GM21717 (cell line): ENCODE results near the gene YWHAE.
"Not testable (repeated sequence)": the region's sequence is repeated elsewhere in the genome, so short reads cannot be mapped to it uniquely, and the experiment has no call there.

Experiments used
- ATAC-seq: cut with Tn5 transposase; IDR thresholded peaks from one replicate; pipeline ENCODE4 v1.9.1; 2021; ENCODE audit warnings: mild to moderate bottlenecking, moderate library complexity; ENCODE audit not compliant: unreplicated experiment

The YWHAE gene

DNA sequence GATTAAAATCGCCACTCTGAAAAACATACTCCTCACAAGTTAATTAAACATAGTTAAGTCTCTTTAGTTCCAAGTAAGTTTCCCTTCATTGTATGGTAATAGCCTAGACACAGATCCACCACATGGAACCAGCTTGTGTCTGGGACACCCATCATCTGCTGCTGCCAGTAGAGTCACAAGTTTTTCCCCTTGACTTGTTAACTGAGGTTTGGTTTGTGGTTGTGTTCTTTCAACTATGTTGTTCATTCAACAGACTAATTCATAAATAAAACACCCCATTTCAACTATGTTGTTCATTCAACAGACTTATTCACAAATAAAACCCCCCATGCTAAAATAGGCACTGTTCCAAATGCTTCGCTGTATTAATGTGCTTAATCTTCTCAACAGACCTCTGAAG is 24.4 kb downstream of the YWHAE start:
- no peak for ATAC-seq

DNA sequence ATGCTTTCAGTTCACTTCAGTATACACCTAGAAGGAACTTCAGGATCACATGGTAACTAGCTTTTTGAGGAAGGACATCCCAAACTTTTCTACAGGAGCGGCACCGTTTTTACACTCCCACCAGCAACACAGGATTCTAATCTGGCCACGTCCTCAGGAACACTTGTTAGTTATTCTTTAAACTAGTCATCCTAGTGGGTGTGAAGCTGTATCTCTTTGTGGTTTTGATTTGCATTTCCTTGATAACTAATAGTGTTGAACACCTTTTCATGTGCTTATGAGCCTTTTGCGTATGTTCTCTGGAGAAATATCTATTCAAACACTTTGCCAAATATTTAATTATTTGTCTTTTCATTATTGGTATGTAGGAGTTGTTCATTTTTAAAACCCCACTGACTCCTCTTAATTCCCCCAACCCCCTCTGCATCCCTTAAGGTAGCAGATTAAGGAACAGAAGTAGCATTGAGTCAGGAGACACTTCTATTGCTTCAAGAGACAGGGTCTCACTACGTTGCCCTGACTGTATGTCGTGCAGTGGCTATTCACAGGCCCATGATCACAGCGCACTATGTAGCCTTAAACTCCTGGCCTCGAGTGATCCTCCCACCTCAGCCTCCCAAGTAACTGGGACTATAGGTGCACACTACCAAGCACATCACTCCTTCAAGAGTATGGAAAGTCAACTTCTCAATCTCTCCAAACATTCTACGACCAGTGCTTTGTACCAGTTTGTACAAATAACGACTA is 25.4 kb downstream of the YWHAE start:
- ATAC-seq = no peak

DNA sequence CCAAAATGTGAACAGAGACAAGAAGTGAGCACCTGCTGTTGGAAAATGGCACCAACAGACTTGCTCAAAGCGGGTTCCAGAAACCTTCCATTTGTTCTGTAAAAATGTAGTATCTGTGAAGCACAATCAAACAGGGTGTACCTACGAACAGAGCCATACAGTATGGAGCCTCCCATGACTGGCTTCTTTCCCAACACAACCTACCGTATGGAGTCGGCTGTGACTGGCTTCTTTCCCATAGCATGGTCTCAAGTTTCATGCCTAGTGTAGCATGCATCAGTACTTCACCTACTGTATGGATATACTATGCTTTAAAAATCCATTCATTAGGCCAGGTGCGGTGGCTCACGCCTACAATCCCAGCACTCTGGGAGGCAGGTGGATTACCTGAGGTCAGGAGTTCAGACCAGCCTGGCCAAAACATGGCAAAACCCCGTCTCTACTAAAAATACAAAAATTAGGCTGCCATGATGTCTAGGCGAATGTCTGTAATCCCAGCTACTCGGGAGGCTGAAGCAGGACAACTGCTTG is 26.2 kb downstream of the YWHAE start:
- ATAC-seq = no peak

DNA sequence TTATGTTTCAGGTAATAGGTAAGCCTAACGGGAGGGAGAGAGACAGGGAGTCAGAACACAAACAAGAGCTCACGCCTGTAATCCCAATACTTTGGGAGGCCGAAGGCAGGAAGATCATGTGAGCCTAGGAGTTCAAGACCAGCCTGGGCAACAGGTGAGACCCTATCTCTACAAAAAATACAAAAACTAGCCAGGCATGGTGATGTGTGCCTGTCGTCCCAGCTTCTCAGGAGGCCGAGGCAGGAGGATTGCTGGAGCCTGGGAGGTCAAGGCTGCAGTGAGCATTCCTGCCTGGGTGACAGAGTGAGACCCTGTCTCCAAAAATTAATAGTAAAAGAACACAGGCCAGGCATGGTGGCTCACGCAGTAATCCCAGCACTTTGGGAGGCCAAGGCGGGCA is 27.4 kb downstream of the YWHAE start:
- no peak for ATAC-seq

DNA sequence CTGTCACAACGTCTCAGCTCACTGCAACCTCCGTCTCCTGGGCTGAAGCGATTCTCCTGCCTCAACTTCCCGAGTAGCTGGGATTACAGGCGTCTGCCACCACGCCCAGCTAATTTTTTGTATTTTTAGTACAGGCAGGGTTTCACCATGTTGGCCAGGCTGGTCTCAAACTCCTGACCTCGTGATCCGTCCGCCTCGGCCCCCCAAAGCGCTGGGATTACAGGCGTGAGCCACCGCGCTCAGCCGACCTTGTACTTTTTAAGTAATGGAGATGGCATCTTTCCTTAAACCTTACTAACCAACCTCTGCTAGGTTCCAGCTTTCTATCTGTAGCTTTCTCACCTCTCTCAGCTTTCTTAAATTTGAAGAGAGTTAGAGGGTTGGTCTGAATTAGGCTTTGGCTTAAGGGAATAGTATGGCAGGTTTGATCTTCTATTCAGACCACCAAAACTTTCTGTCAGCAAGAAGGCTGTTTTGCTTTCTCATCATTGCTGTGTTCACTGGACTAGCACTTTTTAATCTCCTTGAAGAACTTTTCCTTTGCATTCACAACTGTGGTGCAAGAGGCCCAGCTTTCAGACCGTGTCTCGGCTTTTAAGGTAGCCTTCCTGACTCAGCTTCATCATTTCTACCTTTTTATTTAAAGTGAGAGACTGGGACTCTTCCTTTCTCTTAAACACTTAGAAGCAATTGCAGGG is 28.0 kb downstream of the YWHAE start:
- ATAC-seq = no peak

DNA sequence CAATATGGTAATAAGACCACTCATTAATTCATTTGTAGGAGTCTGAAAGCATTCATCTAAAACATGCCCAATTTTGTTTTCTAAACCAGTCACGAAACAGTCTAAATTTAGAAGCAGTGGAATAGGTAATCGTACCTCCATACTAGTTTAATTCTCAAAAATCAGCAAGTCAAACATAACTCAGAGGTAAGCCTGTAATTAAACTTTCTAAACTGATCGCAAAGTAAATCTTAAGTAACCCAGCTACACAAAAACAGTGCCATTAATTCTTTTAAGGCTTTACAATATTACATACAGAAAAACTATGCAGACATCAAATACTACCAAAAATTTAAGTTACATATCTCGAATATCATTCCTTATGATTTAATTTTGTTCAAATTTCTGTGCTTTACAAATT is 31.4 kb downstream of the YWHAE start:
- ATAC-seq = no peak

DNA sequence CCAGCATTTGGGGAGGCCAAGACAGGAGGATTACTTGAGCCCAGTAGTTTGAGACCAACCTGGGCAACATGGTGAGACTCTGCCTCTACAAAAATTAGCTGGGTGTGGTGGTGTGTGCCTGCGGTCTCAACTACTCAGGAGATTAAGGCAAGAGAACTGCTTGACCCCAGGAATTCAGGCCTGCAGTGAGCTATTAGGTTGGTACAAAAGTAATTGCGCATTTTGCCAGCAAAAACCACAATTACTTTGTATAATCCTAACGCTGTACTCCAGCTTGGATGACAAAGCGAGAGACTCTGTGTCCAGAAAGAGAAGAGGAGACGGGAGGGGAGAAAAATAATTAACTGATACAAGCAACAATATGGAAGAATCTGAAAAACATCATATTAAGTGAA is 32.7 kb downstream of the YWHAE start:
- no peak for ATAC-seq

DNA sequence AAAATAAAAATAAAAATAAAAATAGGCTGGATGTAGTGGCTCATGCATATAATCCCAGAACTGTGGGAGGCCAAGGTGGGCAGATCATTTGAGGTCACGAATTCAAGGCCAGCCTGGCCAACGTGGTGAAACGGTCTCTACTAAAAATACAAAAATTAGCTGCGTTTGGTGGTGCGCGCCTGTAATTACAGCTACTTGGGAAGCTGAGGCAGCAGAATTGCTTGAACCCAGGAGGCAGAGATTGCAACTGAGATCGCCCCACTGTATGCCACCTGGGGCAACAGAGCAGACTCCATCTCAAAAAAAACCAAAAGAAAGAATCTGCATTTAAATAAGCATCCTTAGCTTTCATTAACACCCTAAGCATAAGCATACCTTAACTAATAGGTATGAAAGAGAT is 33.8 kb downstream of the YWHAE start:
- ATAC-seq = no peak

DNA sequence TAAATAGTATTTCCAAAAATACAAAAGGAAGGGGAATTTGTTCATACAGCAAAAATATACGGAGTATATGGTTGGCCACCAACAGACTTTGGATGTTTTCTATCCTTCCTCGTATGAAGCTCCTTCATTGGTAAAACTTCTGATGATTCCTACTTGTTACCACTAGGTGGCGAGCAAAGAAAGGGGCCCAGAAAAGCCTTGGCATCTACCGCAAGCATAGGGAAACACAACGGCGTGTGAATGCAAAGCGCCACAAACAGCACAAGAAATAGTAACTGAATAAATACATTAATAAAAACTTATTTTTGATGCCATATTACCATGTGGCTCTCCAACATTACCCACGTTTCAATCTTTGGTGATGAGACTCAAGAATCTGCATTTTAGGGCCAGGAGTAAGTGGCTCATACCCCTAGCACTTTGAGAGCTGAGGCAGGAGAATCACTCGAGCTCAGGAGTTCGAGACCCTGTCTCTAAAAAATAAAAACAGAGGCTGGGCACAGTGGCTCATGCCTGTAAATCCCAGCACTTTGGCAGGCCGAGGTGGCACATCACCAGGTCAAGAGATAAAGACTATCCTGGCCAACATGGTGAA is 34.5 kb downstream of the YWHAE start:
- ATAC-seq = no peak

DNA sequence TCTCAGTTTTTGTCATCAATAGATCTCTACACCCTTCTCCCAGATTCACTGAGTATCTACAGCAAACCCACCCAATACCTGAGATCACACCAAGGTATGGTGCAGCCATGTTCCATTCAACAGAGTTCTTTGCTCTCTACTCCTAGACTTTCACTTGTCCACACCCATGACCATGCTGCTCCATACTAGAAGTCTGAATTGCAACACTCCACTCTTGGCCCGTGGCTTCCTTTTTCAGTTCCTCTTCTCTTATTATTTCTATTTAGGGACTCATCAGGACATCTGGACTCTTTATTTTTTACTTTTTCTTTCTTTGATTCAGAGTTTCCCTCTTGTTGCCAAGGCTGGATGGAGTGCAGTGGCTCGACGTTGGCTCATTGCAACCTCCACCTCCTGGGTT is 37.1 kb downstream of the YWHAE start:
- ATAC-seq = no peak

DNA sequence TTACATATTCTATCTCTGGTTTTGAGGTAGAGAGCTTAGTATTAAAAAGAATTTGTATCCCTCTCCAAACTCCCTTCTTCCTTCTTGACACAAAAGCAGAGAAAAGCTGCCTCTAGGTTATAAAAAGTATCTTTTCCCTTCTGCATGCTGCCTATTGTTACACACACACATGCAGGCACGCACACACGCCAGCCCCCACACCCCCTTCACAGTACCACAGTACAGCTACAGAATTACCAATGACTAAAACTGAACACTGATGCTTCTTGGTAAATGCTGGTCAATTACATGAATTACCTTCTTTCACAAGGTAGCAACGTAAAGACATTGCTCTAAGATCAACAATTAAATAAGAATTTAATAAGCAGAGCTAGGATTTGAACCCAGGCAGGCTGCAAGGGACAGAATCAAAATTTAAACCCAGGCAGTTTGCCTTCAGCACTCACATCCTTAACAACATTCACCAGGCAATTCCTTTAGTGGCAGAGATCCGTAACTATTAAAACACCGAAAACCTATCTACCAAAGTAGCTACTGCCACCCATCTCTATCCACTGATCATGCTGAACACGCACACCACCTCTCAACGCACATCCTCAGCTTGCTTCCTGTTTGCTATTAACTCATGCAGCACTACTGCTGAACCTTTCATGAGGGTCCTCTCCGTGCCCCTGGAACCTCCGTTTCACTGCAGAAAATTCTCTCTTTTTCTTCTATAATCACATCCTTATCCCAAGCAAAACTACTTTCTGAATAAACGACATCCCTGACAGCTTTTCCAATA is 37.8 kb downstream of the YWHAE start:
- ATAC-seq = no peak

DNA sequence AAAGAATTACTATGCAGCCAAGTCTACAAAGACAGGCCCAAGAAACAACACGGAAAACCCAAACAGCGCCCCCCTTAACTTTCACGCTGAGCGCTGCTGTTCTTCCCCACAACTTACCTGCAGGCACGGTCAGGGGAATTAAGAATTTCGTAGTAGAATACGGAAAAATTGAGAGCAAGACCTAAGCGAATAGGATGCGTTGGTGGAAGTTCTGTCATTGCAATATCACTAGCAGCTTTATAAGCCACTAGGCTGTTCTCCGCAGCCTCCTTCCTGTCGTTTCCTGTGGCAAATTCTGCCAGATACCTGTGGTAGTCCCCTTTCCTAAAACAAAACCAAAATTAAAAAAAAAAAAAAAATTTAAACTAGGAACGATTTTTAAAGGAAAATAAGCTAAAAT is 39.0 kb downstream of the YWHAE start:
- ATAC-seq = no peak

DNA sequence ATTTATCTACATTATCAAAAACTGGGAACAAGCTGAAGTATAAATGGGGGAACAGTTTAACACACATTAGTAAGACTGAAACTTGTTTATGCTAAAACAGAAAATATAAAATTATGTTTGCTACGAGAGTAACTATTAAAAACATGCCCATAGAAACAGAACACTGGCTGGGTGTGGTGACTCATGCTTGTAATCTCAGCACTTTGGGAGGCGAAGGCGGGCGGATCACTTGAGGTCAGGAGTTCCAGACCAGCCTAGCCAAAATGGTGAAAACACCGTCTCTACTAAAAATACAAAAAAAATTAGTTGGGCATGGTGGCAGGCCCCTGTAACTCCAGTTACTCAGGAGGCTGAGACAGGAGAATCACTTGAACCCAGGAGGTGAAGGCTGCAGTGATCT is 39.7 kb downstream of the YWHAE start:
- not testable (repeated sequence) for ATAC-seq

DNA sequence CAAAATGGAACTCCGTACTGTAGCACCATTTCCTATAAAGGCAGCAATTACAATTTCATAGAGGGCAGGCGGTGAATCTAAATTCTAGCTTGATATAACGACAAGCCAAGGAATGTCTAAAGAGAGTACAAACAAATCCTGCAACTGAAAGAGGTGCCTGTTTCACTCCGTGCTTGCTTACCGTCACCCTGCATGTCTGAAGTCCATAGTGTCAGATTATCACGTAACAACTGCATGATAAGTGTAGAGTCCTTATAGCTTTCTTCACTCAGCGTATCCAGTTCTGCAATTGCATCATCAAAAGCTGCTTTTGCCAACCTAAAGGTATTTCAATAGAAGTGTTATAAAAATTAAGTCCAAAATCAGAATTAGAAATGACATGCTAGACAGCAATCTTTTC is 46.0 kb downstream of the YWHAE start:
- ATAC-seq = no peak

DNA sequence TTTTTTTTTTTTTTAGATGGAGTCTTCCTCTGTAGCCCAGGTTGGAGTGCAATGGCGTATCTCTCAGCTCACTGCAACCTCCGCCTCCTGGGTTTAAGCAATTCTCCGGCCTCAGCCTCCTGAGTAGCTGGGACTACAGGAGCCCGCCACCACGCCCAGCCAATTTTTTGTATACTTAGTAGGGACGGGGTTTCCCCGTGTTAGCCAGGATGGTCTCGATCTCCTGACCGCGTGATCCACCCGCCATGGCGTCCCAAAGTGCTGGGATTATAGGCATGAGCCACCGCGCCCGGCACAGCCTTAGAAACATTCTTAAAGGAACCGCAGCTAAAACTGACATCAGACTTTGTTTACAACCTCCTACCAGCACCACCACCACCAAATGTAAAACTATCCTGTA is 47.5 kb downstream of the YWHAE start:
- not testable (repeated sequence) for ATAC-seq

DNA sequence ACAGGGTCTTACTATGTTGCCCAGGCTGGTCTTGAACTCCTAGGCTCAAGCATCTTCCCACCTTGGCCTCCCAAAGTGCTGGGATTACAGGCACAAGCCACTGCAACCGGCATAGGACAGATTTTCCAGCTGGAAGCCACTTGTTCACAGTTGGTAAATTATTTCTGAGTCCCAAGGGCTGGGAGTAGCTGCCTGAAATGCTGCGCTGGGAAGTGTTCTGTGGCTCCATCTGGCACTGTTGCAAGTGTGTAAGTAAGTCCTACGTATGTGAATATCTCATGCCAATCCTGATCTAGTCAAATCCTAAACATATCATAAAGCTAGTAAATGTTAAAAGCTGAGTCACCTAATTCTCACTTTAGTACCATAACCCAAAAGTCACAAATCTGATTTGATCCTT is 48.1 kb downstream of the YWHAE start:
- ATAC-seq = no peak

DNA sequence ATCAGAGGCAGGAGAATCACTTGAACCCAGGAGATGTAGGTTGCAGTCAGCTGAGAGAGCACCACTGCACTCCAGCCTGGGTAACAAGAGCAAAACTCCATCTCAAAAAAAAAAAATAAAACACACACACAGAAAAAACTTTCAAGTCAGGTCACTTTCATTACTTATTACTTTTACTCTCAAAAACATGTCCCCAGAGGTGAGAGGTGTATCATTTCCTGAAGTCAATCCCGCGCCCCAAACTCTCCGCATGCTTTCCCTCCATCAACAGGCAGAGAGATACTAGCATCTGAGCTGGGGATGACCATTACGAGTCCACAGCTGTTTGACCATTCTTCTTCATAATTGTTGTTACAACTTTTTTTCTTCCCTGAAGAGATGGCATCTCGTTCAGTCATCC is 48.7 kb downstream of the YWHAE start:
- no peak for ATAC-seq

DNA sequence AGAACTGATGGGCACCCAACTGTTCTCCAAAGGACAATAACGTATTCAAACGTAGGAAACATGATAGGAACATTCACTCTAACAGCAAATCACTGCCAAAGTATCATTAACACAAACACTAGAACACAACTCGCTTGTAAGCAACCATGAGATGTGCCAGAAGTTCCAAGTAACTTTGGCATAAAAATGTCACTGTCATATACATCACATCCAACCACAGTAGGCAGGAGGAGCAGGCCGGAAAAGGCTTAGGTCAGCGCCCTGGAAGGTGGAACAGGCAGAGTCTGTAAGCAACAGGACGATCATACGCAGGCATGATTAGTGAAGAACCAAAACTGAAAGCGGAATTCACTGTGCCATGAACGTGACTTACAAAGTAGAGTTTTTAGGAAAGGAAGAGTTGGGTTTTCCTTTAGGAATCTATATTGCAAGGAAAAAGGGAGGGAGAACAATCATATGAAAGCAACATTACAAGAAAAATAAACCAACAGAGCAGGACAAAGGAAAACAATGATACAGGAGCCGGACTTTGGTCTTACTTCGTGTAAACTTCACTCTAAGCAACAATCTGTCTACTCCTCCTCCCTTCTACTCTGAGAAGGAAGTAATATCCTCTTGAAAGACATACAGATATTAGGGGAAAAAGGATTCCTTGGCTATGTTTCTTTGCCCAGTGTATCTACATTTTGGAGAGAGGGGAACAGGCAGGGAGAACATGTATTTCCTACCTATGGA is 52.3 kb downstream of the YWHAE start:
- ATAC-seq = no peak

DNA sequence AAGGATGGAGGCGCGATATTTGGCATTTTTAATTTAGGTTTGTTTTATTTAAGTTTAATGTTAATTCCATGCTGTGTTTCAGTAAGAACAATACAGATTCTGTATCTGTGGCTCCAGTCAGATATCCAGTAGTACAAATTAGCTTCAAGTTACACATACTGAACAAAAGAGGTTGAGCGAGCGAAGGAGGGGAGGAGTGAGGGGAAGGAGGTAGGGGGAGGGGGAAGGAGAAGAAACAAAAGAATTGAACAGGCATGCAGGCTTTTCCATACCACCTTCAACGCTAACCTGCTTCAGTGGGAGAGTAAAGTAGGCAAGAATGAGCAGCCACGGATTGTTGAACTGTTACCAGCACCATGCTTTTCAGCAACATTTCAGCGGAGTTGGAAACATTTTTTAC is 55.5 kb downstream of the YWHAE start:
- no peak for ATAC-seq

DNA sequence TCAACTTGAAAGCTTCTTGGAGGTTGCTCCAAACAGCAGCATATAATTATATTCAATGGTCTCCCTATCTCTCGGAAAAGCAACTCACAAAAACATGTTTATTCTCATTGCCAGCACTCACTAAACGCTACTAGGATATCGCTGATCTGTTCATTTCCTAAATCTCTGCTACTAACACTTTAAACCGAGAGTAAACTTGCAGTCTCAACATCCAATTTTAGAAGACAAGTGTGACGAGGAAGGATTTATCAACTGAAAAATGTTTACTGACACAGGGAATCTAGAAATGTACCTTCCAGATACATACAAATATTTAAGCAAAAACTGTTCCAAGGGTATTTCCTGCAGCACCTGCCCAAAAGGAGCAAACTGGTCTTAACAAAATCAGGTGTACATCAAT is 56.5 kb downstream of the YWHAE start:
- ATAC-seq = no peak

DNA sequence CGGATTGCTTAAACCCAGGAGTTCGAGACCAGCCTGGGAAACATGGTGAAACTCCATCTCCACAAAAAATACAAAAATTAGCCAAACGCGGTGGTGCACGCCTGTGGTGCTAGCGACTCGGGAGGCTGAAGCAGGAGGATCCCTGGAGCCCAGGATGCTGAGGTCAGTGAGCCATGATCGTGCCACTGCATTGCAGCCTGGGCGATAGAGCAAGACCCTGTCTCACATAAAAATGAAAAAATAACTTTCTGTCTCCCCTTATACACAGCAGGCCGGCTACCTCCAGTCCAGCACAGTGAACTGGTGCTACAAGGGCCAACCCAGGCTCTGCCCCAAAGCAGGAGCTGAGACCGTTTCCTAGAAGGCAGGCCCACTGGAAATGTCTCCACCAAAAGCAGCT is 59.7 kb downstream of the YWHAE start:
- no peak for ATAC-seq
